Ovary (tissue), 3 donors: ENCODE data around the gene GPHN.

Source experiments
- CTCF ChIP-seq, 3 donors: fragments of 450-650 bp in 2 of 3; fragments of 200-600 bp in 1 of 3; IDR thresholded peaks; one replicate each; pipeline versions ENCODE4 v1.5.1 to v1.8.0; 2016 to 2022; ENCODE audit warnings: antibody characterized with exemption in 3 of 3, mild to moderate bottlenecking in 1 of 3
- EP300 ChIP-seq: sonication (generic); formaldehyde crosslinking; IDR thresholded peaks from one replicate; pipeline ENCODE4 v1.6.1; 2017; ENCODE audit warnings: antibody characterized with exemption
- POLR2A ChIP-seq: fragments of 450-650 bp; IDR thresholded peaks from one replicate; pipeline ENCODE4 v1.6.1; 2017; ENCODE audit warnings: antibody characterized with exemption, mild to moderate bottlenecking, moderate library complexity
- donor health status: DM: no; HTN: no; CAD: no.

- TF ChIP-seq CTCF (IDR thresholded peaks at IDR 0.05) (no peak), EP300 (no peak), POLR2A (no peak)
These were observed 604.4 kb downstream of the GPHN start for GRCh38 chr14:67112344-67112743.
